Lower leg skin (tissue), 4 donors: ENCODE data around the gene RBMY1E. TPM values are rescaled to one million over a fixed set of nuclear protein-coding genes. Genes with fewer than 3 reads are reported as not detected.
"Not testable (repeated sequence)": the region's sequence is repeated elsewhere in the genome, so short reads cannot be mapped to it uniquely, and the experiment has no call there.

Experiments used
- DNase-seq, 2 donors: peaks; one replicate each; pipeline ENCODE4 v3.0.0-alpha.2; 2019; ENCODE audit warnings: low spot score in 2 of 2
- H3K4me3 ChIP-seq: fragments of 200-600 bp; sonication (generic); 2 replicates; pipeline ENCODE4 v1.5.1; 2017; ENCODE audit warnings: mild to moderate bottlenecking, low read depth; ENCODE audit not compliant: poor library complexity, severe bottlenecking
- WGBS, 2 donors: methylation state at CpG; one replicate each; pipeline ENCODE4 v1.1.5; 2018; 5-methylcytosine and 5-hydroxymethylcytosine counted together
- intact Hi-C: fragments of 100-400 bp; cut with DNase I; formaldehyde crosslinking; loops from one replicate; pipeline ENCODE4 v1.15.0; 2023; ENCODE audit warnings: low total_unique reads
- total RNA-seq, 4 donors: library from RNA; depleted of rRNA; stranded (reverse); fragments of >200 nt; gene quantifications; one replicate each; pipeline ENCODE4 v1.1.0, GENCODE V29; 2016

Gene RBMY1E
- not detected for total RNA-seq

DNA sequence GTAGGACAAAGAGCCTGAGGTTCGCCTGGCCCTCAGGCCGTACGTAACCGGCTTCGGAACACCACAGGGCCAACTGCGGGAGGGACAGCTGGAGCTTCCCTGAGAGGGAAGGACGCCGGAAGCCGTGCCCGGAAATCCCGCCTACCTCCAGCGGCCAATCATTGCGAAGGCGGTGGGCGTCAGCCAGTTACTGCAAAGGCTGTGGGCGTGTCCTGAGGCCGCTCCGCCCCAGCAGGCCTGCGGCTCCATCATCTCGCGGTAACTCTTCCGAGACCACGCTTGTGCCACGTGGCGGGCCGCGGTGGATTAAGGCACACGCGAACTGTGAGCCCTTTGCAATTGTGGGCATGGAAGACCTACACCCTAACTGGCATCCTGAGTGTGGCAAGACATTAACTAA is at the start of gene RBMY1E:
Gene RBMY1E (minus strand): TSS at position 101 of the 400 bp plus-strand sequence. CDS start 1,978 bp downstream, outside the sequence.
- H3K4me3 ChIP-seq, DNase-seq, intact Hi-C loops: not testable (repeated sequence)
- WGBS, 2 donors: no CpG with 5 or more reads among the region's 29 CpGs

- DNase-seq, H3K4me3 ChIP-seq, intact Hi-C loops: not testable (repeated sequence)
- no CpG with 5 or more reads among the region's 28 CpGs for WGBS, 2 donors
Observed at GRCh38 chrY:21894426-21894825, 23.4 kb downstream of the RBMY1E start, which contains the start of gene RBMY1D. TSS of gene RBMY1D (minus strand) at chrY:21894526. CDS start at chrY:21892513, 2,013 bp downstream.

- WGBS, 2 donors: no CpG with 5 or more reads among the region's 5 CpGs
- intact Hi-C loops, DNase-seq, H3K4me3 ChIP-seq: not testable (repeated sequence)
Observed at GRCh38 chrY:21869407-21870076, 48.3 kb downstream of the RBMY1E start.

Other genes starting within 250 kb of the RBMY1E start
- gene RBMY1D, start 23.5 kb downstream of the RBMY1E start, total RNA-seq: not detected